GM19238 (cell line): ENCODE results near the gene HLA-DOB.
A peak's percentile ranks its signal among the peaks of the same experiment; 100 is the strongest.
"Not testable (repeated sequence)": the region's sequence is repeated elsewhere in the genome, so short reads cannot be mapped to it uniquely, and the experiment has no call there.

Source experiments
- DNase-seq: peaks from one replicate; pipeline ENCODE4 v3.0.0; 2011; ENCODE audit warnings: low spot score; ENCODE audit not compliant: insufficient read length

HLA-DOB gene

DNA sequence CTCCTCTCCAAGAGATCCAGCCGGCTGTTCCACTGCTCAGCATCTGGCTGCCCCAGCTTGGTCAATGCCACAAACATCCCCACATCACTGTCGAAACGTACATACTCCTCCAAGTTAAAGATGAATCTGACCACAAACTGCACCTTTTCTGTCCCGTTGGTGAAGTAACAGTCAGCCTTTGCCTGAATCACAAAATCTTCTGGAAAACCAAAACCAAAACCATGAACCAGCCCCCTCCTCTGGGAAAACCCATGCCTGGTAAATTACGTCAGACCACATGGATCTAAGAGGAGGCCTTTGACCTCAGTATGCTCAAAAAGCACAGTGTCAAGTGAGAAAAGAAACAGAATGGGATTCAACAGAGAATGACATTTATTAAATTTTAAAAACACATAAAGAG is 1.7 kb downstream of the HLA-DOB start:
- no peak for DNase-seq

GRCh38 chr6:32814145-32814544 is 2.7 kb downstream of the HLA-DOB start:
- DNase-seq: no peak

- no peak for DNase-seq
Observed at GRCh38 chr6:32809171-32809570, 7.6 kb downstream of the HLA-DOB start.

- no peak for DNase-seq
Observed at GRCh38 chr6:32807020-32807580, 9.7 kb downstream of the HLA-DOB start.

DNA sequence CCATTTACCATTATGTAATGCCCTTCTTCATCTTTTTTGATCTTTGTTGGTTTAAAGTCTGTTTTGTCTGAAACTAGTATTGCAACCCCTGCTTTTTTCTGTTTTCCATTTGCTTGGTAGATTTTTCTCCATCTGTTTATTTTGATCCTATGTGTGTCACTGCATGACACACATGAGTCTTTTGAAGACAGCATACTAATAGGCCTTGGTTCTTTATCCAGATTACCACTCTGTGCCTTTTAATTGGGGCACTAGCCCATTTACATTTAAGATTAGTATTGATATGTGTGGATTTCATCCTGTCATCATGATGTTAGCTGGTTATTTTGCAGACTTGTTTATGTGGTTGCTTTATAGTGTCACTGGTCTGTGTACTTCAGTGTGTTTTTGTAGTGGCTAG is 11.4 kb downstream of the HLA-DOB start:
- DNase-seq: not testable (repeated sequence)

DNA sequence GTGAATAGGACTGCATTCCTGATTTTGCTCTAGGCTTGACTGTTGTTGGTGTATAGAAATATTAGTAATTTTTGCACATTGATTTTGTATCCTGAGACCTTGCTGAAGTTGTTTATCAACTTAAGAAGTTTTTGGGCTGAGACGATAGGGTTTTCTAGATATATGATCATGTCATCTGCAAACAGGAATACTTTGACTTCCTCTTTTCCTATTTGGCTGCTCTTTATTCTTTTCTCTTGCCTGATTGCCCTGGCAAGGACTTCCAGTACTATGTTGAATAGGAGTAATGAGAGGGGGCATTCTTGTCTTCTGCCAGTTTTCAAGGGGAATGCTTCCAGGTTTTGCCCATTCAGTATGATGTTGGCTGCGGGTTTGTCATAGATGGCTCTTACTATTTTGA is 13.4 kb downstream of the HLA-DOB start:
- DNase-seq: no peak

GRCh38 chr6:32799740-32800139 is 17.1 kb downstream of the HLA-DOB start:
- no peak for DNase-seq

- DNase-seq: no peak
Observed at GRCh38 chr6:32799168-32799567, 17.6 kb downstream of the HLA-DOB start.

DNA sequence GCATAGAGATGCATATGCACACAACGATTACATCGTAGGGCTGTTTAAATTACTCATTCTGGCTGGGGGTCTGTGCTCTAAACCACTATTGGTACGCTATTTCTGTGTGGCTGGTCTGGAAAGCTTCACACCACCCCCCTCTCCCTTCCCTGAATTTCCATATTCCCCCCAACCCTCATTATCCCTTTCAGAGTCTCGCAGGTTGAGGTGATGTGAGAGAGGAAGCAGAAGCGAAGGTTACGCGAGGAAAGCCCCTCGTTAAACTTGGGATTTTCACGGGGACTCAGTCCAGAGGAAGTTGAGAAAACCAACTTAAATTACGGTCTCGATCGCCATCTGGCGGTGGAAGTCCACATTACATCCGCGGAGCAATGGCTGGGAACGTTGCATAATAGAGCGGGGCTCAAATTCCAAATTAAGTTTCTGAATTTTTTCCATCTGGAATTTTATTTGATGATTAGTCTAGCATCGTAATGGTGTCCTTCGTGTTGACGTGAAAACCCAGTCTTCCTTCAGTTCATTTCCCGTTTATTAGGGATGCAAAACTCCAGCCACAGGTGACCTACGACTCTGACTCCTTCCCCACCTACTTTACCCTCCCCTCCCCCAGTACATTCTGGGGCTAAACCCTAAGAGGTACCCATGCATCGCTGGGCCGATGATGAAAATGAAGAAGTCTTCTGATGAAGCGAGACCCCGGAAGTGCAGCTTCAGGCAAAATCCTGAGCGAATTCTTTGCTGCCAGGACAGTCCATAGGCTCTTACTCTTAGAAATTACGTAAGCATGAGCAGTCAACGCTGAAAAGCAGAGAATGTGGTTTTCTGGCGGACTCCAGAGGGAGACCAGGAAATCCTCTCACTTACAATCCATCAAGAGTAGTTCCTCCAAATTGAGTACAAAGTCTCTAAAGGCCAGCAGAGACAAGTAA is 19.7 kb downstream of the HLA-DOB start:
- peak; percentile 31 for DNase-seq

- no peak for DNase-seq
Observed at GRCh38 chr6:32794510-32794909, 22.3 kb downstream of the HLA-DOB start.

- no peak for DNase-seq
Observed at GRCh38 chr6:32792901-32793435, 23.8 kb downstream of the HLA-DOB start.

DNA sequence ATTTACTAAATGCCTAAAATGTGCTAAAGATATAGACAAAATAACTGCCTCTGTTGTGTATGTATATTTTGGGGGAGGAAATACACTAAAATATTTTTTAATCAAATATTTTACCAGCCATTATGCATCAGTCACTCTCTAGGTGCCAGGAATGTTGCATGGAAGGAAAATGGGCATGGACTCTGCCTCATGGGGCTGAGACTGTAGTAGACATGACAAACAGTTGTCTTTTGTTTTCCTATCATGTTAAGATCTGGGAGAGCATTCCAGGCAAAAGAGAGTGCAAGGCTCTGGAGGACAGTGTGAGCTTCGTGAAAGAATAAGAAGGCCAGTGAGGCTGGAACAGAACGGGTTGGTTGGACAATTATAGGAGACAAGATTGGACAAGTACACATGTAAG is 26.5 kb downstream of the HLA-DOB start:
- DNase-seq: no peak

DNA sequence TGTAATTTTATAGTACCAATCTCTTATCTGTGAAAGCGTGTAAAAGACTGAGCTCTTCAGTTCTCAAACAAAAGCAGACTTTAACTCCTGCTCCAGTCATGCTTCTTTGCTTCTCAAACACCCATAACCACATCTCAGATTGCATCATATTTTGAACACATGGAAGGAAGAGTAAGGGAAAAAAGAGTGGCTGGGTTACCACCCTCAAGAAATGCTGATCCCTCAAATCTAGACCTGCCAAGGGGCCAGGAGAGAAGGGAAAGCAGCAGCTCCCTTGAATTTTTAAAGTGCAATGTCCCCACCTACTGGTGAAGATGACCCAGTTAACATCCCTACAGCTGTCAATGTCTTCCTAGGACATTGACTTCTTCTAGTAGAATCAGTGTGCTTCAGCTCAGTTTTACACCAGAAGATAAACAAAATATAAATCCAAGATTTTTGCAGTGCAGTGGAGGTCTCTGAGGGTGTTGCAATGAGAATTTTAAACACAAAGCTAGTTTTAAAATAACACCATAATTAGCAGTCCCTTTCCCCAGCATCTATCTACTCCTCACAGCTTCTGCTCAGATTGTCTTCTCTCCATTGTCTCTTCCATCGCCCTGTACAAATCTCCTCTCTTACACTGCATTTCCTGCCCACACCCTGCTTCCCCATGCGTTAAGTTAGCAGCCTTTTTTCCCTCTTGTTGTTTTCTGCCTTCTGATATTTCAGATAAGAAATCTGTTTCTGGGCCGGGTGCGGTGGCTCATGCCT is 30.8 kb downstream of the HLA-DOB start:
- peak; percentile 32 for DNase-seq

DNA sequence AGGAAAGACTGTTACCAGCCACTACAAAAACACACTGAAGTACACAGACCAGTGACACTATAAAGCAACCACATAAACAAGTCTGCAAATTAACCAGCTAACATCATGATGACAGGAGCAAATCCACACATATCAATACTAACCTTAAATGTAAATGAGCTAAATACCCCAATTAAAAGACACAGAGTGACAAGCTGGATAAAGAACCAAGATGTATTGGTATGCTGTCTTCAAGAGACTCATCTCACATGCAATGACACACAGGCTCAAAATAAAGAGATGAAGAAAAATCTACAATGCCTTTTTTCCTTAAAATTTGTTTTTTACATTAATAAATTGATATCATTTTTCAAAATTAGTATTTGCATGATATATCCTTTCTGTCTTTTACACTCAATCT is 33.9 kb downstream of the HLA-DOB start:
- not testable (repeated sequence) for DNase-seq

DNA sequence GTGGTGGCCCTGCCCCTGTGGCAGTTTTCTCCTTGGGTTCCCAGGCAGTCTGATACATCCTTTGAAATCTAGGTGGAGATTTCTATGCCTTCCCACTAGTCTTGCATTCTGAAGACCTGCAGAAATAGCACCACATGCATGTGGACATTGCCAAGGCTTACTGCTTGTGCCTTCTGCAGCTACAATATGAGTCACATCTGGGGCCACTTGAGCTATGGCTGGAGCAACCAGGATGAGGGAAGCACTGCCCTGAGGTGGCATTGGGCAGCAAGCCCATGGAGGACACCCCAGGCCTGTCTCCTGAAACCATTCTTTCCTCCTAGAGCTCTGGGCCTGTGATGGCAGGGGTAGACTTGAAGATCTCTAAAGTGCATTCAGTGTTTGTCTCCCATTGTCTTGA is 37.8 kb downstream of the HLA-DOB start:
- no peak for DNase-seq

DNA sequence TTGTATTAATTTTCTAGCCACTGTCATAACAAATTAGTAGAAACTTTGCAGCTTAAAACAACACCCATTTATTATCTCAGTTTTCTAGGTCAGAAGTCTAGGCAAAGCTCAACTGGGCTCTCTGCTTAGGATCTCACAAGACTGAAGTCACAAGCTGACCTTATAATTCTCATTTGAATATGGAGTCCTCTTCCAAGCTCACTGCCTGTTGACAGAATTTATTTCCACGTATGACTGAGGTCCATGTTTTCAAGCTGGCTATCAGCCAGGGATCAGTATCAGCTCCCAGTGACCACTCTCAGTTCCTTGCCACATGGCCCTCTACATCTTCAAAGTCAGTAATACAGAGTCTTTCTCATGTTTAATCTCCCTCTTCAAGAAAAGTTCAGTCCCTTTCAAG is 41.7 kb downstream of the HLA-DOB start:
- no peak for DNase-seq

DNA sequence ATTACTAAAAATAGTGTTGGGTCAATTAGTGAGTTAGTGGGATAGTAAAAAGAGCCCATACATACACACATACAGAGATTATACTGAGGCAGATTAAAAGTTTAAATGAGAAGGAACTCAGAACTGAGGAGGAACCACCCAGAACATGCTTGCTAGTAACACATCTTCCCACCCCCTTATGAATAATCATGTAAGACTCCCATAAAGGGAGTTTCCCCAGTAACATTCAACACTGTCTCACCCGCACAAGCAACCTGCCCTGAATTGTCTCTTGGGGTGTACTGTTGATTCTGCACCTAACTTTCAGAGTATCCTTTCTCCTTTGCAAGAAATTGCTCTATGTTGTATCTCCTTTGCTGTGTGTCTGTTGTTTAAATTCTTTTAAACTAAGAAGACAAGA is 42.4 kb downstream of the HLA-DOB start:
- no peak for DNase-seq

DNA sequence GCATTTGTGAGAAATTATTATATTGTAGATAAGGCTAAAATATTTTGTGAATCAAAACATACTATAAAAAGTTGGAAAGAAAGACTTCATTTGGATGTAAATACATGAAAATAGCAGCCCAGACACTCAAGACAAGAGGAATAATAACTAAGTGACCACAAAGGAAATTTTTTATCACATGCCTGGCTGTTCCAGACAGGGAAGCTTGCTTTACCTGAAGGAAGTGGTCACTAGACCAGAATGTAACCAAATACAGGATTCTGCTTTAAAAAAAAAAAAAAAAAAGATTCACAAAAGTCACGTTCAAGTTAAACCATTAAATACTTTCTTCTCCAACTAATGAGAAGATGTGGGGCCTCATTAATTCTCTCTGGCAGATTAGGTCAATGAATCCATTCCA is 44.1 kb downstream of the HLA-DOB start:
- DNase-seq: no peak

DNA sequence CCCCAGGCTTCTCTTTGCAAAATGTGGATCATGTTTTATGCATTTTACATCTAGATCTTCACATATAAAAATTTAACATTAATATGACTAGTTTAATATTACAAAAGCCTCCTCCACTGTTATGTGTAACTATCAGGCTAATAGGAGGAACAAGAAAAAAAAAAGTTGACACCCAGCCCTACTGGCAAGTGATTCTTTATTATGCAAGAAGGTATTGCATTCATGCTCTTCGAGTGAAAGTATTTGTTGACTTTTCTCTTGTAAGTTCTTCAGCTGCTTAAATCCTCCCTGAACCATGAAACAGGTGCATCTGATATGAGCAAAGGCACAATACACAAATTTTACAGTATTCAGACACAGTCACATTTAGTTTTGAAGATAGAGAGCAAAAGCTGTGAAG is 52.8 kb downstream of the HLA-DOB start:
- DNase-seq: no peak

GRCh38 chr6:32763421-32763820 is 53.4 kb downstream of the HLA-DOB start, which contains the start of gene HLA-DQB2:
HLA-DQB2 (minus strand) TSS chr6:32763532; CDS start chr6:32763470, 62 bp downstream.
- DNase-seq: no peak
